HFF-Myc (cell line): Measurements from ENCODE around the gene NR4A1.

Source experiments
- DNase-seq: peaks from one replicate; pipeline ENCODE4 v3.0.0-alpha.2; 2011; ENCODE audit warnings: low read depth; ENCODE audit errors: extremely low read depth
- H3K4me3 ChIP-seq: replicated peaks from 2 replicates; pipeline ENCODE4 v1.5.1; 2011; ENCODE audit warnings: low read depth, mild to moderate bottlenecking, control low read depth, low read length
- TF ChIP-seq, protein P1 (sequence below): IDR thresholded peaks from 2 replicates; pipeline ENCODE4 v1.5.1; 2012; ENCODE audit warnings: mild to moderate bottlenecking, low read depth, low read length, control low read depth; ENCODE audit errors: missing control alignments

The NR4A1 gene

DNA sequence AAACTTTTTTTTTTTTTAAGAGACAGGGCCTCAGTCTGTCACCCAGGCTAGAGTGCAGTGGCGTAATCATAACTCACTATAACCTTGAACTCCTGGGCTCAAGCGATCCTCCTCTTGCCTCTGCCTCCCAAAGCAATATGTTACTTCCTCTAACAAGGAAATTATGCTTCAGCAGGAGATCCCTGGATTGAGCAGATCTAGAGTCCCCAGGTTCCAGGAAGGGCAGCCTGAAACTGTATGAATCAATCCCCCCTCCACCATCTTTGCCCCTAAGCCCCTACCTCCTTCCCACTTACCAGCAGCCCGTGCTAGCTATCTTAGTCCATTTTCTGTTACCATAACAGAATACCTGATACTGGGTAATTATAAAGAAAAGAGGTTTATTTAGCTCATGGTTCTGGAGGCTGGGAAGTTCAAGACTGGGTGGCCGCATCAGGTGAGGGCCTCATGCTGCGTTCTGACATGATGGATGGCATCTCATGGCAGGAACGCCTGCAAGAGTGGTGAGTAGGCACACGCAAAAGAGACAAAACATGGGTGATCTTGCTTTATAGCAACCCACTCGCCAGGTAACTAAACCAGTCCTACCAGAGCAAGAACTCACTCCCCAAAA, 39.5 kb upstream of the NR4A1 start:
- TF ChIP-seq, protein P1, sequence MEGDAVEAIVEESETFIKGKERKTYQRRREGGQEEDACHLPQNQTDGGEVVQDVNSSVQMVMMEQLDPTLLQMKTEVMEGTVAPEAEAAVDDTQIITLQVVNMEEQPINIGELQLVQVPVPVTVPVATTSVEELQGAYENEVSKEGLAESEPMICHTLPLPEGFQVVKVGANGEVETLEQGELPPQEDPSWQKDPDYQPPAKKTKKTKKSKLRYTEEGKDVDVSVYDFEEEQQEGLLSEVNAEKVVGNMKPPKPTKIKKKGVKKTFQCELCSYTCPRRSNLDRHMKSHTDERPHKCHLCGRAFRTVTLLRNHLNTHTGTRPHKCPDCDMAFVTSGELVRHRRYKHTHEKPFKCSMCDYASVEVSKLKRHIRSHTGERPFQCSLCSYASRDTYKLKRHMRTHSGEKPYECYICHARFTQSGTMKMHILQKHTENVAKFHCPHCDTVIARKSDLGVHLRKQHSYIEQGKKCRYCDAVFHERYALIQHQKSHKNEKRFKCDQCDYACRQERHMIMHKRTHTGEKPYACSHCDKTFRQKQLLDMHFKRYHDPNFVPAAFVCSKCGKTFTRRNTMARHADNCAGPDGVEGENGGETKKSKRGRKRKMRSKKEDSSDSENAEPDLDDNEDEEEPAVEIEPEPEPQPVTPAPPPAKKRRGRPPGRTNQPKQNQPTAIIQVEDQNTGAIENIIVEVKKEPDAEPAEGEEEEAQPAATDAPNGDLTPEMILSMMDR, result no peak
- no peak overlapping the region for H3K4me3 ChIP-seq
- no peak for DNase-seq

DNA sequence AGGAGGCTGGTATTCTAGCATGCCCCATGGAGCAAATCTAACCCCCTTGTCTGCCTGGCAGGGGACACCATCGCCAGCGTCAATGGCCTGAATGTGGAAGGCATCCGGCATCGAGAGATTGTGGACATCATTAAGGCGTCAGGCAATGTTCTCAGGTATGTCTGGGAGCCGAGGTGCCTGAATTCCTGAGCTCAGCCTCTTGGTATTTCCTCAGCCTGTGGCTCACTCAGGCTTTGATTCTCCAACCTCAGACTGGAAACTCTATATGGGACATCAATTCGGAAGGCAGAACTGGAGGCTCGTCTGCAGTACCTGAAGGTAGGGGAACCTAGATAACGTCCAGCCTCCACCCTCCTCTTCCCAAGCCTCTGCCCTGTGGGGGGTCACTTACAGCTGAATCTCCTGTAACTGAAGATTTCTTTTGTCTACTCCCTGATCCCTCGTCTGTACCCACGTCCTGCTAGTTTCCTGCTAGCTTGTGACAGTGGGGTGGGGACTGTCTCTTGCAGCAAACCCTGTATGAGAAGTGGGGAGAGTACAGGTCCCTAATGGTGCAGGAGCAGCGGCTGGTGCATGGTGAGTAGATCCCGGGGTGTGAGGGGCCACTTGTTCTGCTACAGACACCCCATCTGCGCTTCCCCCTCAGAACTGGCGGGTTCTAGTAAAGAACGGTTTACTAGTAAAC, 37.5 kb upstream of the NR4A1 start:
- H3K4me3 ChIP-seq, result no peak overlapping the region
- no peak for DNase-seq
- TF ChIP-seq, protein P1, result no peak

DNA sequence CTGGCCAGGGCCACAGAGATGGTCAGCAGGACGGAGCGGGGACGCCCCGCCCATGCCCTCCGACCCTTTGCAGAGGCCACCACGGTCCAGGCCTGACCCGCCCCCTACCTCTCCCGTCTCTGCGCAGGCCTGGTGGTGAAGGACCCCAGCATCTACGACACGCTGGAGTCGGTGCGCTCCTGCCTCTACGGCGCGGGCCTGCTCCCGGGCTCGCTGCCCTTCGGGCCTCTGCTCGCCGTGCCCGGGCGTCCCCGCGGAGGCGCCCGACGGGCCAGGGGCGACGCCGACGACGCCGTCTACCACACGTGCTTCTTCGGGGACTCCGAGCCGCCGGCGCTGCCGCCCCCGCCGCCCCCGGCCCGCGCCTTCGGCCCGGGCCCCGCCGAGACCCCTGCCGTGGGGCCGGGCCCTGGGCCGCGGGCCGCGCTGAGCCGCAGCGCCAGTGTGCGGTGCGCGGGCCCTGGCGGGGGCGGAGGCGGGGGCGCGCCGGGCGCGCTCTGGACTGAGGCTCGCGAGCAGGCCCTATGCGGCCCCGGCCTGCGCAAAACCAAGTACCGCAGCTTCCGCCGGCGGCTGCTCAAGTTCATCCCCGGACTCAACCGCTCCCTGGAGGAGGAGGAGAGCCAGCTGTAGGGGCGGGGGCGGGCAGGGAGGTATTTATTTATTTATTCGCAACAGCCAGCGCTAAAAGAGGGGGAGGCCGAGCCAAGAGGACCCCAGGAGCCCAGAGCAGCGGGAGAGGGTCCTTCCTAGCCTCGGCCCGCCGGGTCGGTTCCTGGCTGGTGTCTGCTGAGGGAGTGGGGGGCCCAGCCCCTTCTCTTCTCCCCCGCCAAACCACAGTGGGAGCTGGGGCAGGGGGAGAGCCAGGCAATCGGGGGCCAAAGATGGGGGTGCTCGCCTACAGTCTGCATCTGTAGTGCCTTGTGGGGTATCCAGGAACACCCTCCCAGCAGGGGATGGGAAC, 36.4 kb upstream of the NR4A1 start:
- TF ChIP-seq, protein P1, result no peak
- no peak for DNase-seq
- H3K4me3 ChIP-seq, result no peak overlapping the region

DNA sequence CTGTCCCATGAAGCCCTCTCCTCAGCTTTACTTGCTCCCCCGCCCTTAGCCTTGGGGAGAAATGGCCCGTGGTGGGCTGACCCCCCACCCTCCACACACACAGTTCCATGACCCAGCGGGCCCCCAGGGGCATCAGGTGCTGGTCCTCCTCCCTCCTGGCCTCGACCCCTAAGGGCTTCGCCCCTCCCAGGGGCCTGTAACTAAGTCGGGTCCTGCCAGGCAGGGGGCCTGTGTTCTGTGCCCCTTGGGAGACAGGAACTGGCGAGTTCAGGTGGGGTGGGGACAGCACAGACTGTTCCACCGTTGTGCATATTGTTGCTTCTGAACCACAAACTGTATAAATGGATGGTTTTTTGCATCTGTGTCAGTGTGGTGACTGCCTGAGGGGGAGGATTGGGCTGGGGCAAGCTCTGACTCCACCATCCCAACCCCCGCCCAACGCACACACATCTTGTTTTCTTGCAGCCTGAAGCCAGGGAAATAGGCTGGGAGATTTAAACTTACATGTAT, 35.7 kb upstream of the NR4A1 start:
- TF ChIP-seq, protein P1, result no peak
- DNase-seq, result no peak
- H3K4me3 ChIP-seq, result no peak overlapping the region

DNA sequence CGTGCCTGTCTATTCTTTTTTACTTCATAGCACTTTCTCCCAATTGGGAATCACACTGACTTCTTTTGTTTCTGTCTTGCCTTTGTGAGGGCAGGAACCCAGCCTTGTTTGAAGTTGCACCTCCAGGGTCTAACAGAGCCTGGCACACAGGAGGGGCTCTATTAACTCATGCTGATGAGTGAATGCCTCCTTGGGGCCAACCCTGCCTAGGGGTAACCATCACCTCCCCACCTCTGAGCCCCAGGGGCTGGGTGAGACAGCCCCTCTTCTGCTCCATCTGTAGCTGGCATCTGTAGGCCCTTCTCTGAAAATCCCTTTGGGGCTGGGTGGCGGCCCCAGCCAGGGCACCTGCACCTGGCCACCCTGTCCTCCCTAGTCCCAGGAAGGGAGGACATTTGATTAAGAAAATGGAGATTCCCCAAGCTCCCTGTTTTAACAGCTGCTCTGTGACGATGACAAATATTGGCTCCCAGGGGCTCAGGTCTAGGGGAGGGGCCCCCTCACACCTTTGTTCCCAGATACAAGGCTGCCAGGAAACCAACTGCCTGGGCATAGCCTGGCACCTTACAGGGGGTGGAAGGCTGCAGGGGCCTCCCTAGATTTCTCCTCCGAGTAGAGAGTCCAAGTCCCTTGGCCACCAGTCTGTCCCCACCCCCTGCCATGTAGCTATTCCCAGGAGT, 32.7 kb upstream of the NR4A1 start:
- no peak overlapping the region for H3K4me3 ChIP-seq
- no peak for DNase-seq
- TF ChIP-seq, protein P1, result no peak

DNA sequence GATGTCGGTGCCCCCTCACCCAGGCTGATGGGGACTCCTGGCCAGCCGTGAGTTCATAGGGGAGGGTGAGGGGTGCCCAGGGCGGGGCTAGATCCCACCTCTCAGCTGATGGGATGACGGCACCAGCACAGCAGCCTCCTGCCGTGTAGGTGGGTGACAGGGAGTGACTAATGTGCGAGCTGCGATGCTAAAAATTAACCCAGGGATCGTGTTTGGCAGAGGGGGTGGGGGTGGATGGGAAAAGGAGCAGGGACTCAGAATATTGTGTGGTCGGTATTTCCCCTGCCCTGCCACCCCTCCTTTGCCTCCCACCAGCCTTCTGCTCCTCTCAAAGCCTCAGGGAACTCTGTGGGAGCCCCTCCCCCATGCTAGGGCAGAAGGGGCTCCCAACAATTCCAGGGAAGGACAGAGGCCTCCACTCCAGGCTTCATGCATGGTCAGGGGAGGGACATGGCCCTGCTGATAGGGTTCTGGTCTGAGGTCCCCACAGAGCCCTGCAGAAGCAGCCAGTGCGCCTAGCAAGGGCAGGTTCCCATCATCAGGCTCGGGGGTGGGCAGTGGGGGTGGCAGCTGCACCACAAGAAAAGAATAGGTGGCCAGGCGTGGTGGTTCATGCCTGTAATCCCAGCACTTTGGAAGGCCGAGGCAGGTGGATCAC, 32.0 kb upstream of the NR4A1 start:
- DNase-seq, result no peak
- TF ChIP-seq, protein P1, result no peak
- H3K4me3 ChIP-seq, result no peak overlapping the region
